GM21367 (cell line): ENCODE results near the gene SOX13.

Experiments
- ATAC-seq: cut with Tn5 transposase; IDR thresholded peaks from one replicate; pipeline ENCODE4 v1.9.1; 2021; ENCODE audit not compliant: unreplicated experiment

The SOX13 gene

DNA sequence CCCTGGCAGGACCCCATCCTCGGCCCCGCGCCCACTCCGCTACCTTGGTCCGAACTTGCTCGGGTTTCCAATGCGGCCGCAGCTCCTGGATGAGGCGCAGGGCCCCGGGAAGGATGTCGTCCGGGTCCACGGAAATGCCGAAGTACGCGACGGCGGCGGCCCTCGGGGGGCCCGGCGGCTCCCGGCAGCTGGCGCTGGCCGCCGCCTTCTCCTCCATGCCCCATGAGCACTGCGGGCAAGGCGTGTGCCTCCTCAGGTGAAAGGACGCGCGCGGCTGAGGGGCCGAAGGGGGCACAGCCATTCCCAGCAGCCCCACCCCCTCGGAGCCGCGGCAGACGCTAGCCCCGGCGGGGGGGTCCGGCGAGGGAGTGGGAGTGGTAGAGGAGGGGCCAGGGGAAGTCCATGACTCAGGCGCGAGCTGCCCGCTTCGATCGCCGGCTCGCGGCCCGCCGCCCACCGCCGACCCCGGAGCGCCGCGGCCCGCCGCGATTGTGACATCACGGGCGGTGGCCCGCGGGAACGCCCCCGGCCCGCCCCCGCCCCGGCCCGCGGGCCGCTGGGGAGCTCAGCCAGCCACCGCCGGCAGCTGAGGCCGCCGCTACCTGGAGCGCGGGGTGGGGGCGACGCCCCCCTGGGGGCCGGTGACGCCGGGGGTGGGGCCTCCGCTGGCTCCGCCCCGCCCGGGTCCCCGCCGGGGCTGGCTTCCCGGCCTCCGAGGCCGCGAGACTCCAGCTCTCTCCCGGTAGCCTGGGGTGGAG, 78.8 kb downstream of the SOX13 start, which contains the start of gene ETNK2:
Gene ETNK2, minus strand, starts transcription at position 493 of the 758 bp plus-strand sequence. Its CDS starts 192 bp downstream, at position 301.
- no peak for ATAC-seq

DNA sequence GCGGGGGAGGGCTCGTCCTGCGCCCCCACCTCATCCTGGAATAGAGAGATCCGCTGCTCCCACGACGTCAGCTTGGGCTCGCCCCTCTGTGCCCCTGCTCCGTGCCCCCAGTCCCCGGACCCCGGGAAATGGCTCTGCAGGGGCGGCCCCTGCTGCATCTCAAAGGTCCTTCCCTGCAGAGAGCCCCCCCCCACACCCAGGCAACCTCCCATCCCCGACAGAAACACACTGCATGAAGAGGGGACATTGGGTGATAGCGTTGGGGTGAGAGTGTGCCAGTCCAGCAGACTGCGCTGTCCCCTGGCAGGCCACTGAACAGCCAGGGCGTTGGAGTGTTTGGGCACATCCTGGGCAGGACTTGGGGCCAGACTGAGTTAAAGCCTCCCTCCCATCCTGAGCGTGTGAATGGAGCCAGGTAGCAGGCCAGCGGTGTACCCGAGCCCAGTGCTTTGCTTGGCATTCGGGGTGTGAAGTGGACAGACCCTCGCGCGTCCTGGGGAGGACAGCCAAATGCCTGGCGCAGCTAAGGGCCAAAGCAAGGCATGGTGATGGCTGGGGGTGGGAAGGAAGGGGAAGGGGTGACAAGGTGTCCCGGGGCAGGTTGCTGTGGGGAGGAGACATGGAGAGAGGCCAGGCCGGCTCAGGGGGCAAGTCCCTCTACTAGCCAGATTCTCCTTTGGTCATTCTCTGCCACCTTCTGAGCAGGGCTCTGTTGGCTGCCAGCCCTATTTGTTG, 79.6 kb downstream of the SOX13 start:
- ATAC-seq: no peak

DNA sequence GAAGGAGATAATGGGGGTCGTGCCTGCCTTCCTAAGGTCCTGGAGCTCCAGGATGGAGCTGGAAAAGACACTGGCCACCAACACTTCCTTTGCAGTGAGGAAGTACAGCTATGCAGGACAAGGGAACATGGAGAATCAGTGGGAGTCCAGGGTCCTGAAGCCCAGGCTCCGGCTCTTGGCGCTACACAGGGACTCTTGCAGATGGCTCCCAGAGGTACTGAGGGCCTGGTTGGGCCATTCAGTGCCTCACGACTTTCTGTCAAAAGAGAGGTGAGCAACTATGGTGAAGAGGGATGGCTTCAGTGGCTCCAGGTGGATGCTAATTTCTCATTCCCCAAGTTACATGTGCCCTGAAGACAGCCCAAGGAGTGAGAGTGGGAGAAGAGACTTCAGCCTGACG, 80.8 kb downstream of the SOX13 start:
- ATAC-seq: no peak

DNA sequence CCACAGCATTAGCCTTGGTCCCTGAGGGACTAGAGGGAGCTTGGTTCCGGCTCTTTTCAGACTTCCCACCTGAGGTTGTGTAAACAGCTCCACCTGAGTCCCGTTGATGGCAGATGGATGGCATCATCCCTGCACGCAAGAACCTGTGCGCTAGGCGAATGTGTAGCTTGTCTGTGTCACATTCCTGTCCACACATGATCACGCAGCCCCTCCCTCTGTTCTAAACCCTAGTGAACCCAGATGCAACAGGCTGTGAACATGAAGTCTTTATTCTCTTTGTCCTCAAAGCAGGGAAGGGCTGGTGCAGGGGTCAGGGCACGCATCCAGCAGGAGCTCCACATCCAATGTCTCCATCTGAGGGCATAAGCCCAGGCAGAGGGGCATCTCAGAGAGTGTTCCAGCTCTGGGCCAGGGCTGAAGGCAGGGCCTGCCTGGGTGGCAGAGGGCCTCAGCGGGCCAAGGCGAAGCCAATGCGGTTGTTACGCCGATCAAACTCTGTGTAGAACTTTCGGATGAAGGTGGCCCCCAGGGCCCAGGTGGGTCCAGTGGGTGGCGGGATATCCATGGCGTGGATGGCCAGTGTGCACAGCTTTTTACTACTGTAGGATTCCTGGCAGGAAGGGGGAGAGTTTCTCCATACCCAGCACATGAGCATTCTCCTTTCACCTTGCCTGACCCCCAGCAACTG, 81.8 kb downstream of the SOX13 start:
- ATAC-seq: no peak

DNA sequence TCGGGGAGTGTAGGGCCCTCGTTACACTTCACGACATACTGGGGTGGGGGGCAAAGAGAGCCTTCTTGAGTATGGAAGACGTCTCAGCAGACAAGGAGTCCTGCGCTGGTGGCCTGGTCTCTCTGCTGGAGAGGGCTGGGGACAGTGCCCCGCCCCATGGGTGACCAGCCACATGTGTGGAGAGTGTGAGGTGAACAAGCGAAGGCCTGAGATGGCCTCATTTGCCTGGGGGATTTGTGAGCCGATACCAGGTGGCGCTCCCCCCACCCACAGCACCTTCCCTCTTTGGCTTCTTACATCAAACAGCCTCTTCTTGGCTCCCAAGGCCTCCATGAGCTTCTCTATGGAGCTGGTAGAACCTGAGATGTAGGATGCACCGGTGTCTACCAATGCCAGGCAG, 83.0 kb downstream of the SOX13 start:
- ATAC-seq: no peak

DNA sequence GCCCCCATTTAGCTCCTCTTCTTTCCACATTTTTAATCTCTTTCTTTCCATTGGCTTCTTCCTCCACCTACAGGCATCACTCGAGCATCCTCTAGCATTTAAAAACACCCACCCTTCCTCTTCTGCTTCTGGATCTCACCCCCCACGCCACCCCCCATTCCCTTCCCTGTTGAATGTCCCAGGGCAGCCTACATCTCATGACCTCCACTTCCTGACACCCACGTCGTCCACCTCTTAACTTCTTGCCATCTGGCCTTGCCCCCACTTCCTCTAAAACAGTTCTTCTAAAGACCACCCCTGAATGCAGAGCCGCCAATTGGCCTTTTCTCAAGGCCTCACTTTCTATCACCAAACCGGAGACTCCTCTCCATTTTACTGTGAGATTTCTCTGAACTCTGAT, 85.0 kb downstream of the SOX13 start:
- no peak for ATAC-seq

DNA sequence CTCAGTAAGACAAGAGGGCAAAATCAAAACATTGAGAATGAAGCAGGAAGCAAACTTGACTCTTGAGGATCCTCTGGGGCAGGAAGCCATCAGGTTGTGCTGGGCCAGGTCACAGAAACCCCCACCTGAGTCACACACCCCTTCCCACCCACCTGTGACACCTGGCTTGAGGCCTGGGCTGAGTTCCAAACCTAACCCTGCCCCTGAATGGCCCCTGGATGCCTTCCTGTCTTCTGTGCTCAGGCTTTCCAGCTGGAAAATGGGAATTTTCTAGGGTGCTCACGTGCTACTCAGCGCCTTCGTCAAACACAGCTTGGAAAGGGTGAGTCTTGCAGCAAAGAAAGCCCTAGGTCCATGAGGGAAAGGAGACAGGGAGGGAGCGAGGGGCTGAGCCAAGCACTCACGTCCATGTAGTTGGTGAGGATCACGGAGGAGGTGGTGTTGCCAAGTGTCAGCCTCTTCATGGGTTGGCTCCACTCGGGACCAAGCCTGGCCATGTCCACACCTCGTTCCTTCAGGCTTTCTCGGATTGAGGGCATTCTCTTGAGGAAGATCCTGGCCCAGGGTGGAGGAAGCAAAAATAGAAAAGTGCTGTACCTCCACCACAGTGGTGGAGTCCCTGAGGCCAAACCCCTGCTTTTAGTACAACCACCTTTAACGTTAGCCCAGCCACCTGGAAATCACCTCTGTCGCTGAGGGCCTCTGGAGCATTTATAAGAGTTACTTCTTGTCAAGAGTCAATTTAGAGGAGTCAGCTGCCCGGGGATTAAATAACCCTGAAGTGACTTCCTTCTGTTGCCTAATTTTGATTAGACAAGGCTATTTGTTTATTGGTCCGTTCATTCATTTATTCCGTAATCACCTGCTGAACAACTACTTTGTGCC, 88.9 kb downstream of the SOX13 start:
- ATAC-seq: no peak

DNA sequence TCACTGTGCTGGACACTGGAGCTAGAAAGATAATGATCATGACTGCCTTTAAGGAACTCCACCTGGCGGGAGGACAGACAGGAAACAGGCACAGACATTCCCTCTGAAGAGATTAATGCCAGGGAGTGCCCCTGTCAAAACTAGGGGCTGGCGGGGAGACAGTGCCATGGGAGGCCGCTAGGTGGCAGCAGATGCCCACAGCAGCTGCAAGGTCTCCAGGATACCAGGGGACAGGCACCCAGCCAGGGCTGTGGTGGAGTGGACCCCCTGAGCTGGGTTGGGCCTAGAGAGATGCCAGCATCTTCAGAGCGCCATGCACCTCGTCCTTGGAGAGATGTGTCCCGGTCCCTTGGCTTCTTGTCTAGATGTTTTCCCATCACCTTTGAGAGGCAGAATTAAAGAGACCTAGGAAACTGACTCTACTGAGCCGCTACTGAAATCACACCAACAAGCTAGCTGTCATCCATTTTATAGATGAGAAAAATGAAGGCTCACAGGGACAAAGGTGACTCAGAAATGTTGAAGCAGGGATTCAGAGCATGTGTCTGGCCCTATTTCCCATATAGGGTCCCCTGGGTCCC, 89.7 kb downstream of the SOX13 start:
- ATAC-seq: no peak

DNA sequence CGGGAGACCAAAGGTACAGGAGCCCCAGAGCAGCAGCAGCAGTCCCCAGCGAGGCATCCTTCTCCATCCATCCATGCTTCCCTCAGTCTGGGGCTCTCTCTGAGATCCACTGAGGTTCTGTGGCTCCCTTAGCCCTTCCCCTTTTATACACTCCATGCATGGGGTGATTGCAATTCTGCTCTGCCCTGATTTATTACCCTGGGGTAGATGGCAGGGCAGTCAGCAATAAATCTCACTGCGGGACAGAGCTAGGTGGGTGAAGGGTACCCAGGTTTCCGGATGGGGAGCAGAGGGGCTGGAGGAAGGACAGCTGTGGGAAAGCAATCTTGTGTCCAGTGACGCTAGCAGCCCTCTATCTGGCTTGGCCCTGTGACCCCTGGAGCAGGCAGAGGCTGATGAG, 93.3 kb downstream of the SOX13 start, which contains the start of gene REN:
Gene REN, minus strand, starts transcription at position 119 of the 400 bp plus-strand sequence. Its CDS starts 44 bp downstream, at position 75.
- ATAC-seq: no peak

DNA sequence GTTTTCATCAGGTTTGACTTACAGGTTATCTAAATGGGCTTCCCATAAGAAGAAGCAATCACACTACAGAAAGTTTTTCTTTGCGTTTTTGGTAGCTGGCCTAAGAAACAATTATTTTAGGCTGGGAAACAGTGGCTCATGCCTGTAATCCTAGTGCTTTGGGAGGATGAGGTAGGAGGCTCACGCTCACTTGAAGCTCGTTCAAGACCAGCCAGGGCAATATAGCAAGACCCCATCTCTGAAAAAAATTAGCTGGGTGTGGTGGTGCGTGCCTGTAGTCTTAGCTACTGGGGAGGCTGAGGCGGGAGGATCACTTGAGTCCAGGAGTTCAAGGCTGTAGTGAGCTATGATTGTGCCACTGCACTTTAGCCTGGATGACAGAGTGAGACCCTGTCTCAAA, 94.8 kb downstream of the SOX13 start:
- no peak for ATAC-seq

DNA sequence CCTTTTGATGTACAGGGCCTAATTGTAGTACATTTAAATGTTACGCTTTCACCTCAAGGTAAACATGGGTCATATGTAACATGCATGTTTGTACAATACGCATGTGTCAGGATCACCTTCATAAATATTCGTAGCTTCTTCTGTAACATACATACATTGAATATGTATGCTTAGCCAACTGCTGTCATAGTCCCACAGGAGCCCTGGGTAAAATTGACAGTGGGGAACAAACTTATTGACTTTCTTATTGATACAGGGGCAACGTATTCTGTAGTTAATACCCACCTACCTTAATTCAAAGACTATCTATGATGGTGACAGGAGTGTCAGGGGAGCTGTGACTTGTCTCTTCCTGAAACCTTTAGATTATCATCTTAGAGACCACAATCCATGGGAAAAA, 96.9 kb downstream of the SOX13 start:
- ATAC-seq: no peak

DNA sequence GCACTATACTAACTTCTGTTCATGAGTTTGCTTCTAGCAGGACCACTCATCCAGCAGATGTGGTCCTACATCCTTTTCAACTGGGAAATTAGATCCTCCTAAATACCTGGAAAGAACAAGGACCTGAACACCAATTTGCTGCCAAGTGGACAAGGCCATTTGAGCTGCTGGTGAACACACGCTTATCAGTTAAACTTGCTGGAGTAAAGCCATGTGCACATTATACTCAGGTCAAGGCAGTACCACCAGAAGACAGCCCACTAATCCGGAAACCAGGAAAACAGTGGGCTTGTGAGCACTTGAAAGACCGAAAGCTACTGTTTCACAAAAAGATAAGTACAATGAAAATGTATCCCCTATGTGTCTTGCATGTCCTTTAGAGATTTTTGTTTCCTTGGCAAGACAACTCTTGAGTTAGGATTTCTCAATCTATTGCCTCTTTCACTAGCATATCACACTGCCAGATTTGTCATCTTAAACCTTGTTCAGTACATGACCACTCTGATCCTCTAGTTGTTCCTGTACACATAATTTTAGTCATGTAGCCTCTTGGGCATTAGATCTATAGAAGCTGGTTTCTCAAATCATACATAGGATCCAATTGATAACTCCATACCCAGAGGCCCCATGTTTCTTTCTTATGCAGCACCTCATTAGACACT, 97.7 kb downstream of the SOX13 start:
- no peak for ATAC-seq

DNA sequence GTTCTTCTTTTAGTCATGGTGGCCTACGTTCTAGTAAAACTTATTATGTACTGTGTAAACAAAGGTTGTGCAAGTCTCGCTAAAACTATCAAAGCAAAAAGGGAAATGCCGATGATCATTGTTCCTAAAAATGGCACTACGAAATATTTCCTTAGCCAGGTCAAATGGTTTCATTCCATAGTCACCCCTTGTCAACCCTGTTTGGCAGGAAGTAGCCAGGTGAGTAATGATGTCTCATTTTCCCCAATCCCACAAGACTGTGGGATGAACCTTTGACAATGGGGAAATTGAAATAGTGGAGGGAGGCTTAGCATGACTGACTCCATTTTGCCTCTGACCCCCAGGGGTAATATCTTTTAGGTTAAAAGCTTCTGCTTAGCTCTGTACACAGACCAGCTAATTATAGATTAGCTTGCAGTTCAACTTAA, 98.8 kb downstream of the SOX13 start:
- no peak for ATAC-seq

DNA sequence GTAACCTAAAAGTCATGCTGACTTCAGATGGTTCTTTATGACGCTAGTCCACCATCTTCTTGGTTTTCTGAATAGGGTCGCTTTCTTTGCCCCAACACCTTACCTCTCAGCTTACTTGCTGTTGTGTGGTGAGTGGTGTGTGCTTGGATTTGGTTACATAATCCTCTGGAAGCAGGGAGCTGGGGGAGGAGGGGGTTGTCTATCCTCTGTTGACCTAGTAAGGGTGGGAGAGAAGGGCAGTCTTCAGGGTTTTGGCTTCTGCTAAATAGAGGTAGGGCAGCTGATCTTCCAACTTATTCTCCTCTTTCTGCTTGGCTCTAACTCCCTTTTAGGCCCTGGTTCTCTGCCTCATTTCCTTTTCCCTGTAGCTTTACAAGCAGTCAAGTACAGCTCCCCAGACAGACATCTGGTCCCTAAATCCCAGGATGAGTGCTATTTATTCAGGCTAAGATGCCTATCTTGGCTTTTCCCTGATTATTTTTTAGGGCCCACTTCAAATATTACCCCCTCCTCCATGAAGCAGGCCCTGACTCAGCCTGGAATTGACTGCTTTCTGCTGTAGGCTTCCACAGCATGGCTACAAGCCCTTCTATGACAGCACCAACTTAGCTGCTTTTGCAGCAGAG, 99.6 kb downstream of the SOX13 start:
- no peak for ATAC-seq

DNA sequence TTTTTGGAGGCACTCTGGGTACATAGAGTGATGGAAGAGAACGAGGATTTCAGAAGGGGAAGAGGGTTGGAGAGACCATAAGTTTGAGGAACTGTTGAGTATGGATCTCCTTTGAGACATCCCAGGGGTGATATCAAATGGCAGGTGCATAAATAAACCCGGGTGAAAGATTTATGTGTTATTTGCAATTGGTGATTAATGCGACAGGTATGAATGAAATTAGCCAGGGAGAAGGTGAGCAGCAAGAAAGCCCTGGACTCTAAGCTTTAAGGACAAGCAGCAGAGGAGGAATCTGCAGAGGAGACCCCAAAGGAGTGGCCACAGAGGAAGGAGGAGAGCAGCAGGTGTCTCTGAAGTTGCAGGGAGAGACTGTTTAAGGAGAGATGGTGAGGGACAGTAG, 102.0 kb downstream of the SOX13 start:
- no peak for ATAC-seq

DNA sequence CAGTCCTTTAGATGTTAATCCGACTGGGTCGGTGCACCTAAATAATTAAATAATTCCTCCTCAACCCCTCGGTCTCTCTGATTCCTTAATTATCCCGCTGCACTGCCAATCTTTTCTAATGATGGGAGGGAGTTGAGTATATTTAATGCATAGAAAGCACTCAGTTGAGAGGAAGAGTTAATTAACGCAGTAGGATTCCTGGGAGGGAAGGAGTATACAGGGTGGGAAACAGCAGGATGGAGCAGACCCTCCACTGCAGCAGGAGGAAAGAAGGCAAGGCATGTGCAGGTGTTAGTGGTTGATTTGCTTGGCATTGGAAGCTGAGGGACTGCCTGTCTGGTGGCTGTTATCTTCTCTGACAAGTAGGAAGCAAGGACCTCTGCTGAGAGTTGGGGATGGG, 103.1 kb downstream of the SOX13 start:
- ATAC-seq: no peak

DNA sequence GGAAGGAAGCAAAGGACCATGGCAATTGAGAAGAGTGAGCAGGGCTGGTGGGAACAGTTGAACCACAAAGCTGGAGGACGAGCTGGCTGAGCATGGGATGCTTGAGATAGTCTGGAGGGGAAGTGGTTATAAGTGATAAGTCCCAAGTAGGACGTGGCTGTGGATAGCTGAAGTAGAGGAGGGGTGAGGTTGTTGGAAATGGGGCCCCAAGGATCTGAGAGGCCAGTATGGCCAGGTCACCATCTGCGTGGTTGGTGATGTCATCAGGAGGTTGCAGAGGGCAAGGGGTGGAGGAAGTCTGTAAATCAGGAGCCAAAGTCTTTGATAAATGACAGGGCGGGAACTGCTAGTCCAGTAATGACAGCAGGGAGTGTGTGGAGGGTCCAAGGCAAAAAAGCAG, 104.2 kb downstream of the SOX13 start:
- no peak for ATAC-seq
